Esophagus squamous epithelium (tissue), 4 donors: ENCODE results near the gene COL26A1.

Source experiments
- POLR2A ChIP-seq, 4 donors: fragments of 450-650 bp; IDR thresholded peaks; one replicate each; pipeline ENCODE4 v1.6.1; 2017; ENCODE audit warnings: antibody characterized with exemption in 4 of 4, mild to moderate bottlenecking in 4 of 4, moderate library complexity in 3 of 4
- TF ChIP-seq, protein P1 (sequence below), 6 experiments: fragments of 450-650 bp in 4 of 6; fragments of 200-600 bp in 2 of 6; sonication (generic) in 2 of 6; IDR thresholded peaks; one replicate each; pipeline ENCODE4 v1.5.1; 2016 to 2019; ENCODE audit warnings: antibody characterized with exemption in 6 of 6, mild to moderate bottlenecking in 4 of 6, moderate library complexity in 4 of 6

DNA sequence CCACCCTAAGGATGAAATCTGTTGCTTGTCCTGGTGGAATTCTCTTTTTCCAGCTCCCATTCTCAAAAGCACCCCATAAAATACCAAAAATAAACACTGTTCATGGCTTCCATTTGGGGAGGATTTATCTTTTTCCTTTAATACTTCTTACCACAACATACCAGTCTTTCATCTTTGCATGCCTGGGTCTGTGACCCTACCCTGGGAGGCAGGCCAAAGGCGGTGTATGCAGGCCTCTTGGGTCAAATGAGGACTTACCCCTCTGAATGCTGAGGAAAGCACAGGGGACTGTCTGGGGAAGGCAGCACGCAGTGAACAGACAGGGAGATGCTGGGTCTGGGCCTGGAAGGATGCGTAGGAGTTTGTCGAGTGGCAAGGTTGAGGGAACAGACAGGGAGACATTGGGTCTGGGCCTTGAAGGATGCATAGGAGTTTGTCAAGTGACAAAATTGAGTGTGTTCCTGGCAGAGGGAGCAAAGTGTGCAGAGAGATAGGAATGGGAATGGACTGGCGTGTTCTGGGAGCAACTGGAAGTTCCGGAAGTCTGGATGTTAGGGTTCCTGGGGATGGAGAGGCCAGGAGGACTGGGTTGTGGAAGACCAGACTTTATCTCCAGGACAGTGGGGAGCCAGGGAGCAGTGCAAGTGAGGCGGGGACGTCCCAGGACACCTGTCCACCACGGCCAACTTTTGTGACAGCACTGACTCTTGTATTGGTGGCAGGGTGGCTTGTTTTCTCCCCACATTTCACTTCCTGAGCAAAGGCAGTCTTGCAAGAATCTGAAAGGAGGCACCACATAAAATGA is 225.7 kb downstream of the COL26A1 start:
- TF ChIP-seq, protein P1, sequence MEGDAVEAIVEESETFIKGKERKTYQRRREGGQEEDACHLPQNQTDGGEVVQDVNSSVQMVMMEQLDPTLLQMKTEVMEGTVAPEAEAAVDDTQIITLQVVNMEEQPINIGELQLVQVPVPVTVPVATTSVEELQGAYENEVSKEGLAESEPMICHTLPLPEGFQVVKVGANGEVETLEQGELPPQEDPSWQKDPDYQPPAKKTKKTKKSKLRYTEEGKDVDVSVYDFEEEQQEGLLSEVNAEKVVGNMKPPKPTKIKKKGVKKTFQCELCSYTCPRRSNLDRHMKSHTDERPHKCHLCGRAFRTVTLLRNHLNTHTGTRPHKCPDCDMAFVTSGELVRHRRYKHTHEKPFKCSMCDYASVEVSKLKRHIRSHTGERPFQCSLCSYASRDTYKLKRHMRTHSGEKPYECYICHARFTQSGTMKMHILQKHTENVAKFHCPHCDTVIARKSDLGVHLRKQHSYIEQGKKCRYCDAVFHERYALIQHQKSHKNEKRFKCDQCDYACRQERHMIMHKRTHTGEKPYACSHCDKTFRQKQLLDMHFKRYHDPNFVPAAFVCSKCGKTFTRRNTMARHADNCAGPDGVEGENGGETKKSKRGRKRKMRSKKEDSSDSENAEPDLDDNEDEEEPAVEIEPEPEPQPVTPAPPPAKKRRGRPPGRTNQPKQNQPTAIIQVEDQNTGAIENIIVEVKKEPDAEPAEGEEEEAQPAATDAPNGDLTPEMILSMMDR (IDR thresholded peaks at IDR 0.05) = no peak
- no peak for TF ChIP-seq POLR2A (IDR thresholded peaks at IDR 0.05)
